ENCODE data around the gene INHBC.
"Not testable (repeated sequence)": the region's sequence is repeated elsewhere in the genome, so short reads cannot be mapped to it uniquely, and the experiment has no call there.

Gene INHBC

DNA sequence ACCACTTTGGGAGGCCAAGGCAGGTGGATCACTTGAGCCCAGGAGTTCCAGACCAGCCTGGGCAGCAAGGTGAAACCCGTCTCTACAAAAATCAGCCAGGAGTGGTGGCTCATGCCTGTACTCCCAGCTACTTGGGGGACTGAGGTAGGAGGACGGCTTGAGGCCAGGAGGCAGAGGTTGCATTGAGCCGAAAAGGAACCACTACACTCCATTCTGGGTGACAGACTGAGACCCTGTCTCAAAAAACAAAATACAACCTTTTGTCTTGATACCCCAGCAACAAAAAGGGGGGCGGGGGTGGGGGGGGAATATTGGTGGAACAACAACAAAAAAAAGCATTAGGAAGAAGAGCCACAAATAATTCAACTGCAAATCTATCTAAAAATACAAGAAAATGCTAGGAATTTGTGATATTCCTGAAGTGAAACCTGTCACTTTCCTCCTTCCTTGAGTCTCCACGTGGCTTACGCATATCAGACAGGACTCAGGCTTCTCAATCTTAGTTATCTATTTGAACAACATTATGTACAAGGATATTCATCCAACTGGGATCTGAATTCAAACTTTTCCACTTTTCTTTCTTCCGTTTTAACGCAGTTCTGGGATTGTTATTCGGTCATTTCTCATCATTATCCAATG, 5.0 kb upstream of the INHBC start:
- no peak for DNase-seq (ENCODE audit: low read depth in 2 of 2)

DNA sequence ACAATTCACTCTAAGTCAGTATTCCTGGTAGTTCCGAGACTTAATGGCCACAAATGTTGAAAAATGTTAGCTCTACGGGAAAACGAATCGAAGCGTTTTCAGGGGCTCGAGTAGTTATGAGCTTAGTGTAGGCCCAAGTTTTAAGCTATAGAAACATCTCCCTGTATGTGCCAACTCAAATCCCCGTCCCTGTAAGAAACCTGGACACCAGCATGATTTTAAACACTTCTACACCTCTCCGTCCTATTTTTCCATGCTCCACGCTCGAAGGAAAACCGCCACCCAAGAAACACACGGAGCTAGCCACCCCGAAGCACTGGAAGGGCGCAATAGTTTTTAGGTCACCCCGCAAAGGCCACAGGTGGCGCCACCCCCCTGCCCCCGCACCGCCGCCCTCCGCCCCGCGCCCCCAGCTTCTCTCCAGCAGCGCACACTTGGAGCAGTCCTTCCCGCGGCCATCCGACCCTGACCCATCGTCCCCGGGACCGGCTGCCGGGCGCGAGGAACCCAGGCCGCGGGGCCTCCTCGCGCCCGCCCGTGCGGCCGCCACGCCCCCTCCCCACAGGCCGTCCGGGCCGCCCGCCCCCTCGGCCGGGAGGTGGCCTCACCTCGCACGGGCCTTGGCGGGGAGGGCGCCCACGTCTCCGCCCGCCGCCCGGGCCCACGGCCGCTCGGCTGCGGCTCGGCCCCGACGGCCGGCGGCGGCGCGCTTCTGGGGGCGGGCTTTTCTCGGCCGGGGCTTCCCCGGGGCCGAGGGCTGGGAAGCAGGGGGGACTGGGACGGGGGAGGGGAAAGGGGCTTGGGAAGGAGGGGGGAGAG, 4.3 kb upstream of the INHBC start:
- no peak for DNase-seq (ENCODE audit: low read depth in 2 of 2)

DNA sequence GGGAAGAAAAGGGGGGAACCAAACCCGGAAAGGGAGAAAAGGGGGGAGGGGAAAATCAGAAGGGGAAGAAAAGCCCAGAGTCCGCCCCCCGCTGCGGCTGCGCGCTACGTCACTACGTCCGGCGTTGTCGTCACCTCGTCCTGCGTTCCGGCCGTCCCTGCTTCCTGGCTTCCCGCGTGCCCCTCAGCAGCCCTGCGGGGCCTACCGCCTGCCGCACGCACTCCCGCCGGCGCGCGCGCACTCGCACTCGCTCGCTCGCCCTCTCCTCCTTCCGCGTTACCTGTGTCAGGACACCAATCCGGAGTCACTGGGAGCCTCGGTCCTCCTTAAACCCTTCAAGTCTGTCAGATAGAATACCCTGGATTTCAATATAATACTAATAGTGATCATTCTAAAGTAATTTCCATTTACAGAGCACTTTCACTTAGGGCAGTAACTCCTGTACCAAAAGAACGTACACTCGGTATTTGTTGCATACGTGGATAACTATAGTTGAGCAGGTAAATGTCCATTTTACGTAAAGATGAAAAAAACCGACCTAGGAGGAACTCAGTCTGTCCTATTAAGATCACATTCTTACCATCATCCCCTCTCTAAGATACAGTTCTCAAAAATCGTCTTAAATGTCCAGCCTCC, 3.5 kb upstream of the INHBC start, which contains the start of gene R3HDM2:
Gene R3HDM2 (minus strand): TSS at position 113 of the 636 bp plus-strand sequence. CDS start 120,615 bp downstream, outside the sequence.
- peak; percentile 92 for DNase-seq (ENCODE audit: low read depth in 2 of 2)

DNA sequence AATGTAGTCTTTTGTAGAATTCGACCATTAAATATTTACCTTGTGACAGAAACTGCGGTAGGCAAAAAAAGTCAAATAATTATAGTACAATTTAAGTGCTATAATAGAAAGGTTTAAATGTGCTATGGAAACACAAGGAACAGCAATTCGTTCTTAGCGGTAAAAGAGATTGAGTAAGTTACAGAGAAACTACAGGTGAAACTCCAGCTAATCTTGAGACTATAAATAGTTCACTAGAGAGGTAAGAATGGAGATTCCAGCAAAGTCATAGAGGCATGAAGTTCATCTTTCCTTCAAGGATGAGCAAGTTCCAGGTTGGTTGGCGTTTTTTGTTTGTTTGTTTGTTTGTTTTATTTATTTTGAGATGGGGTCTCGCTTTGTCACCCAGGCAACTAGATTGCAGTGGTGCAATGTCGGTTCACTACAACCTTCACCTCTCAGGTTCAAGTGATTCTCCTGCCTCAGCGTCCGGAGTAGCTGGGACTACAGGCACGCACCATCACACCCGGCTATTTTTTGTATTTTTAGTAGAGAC, 2.9 kb upstream of the INHBC start:
- DNase-seq (ENCODE audit: low read depth in 2 of 2): no peak

DNA sequence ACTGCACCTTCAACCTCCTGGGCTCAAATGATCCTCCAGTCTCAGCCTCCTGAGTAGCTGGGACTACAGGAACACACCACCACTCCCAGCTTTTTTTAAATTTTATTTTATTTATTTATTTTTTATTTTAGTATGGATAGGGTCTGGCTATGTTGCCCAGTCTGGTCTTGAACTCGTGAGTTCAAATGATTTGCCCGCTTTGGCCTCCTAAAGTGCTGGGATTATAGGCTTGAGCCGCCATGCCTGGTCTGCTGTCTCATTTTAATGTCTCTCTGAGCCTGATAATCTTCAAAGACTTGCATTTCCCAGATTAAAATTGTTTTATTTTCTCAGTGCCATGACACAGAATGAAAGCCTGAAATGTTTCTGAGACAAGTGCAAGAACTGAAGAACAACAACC, 1.2 kb upstream of the INHBC start:
- DNase-seq (ENCODE audit: low read depth in 2 of 2): no peak

DNA sequence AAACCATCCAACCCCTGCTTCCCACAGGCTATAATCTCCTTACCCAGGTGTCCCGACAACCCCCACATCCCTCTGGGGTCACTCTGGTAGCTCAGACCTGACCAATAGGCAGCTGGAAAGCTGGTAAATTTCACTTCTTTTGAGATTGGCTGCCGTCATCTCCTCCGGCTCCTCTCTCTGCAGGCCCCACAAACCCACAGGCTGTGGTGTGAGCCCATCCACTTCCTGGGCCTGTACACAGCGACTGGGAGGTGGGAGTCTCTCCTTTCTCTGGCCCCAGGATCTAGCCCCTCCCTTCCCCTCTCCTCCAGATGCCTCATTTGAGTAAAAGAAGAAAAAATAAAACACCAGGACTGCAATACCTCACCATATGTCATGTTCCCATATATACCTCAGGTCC, 709 bp downstream of the INHBC start:
- no peak for DNase-seq (ENCODE audit: low read depth in 2 of 2)

DNA sequence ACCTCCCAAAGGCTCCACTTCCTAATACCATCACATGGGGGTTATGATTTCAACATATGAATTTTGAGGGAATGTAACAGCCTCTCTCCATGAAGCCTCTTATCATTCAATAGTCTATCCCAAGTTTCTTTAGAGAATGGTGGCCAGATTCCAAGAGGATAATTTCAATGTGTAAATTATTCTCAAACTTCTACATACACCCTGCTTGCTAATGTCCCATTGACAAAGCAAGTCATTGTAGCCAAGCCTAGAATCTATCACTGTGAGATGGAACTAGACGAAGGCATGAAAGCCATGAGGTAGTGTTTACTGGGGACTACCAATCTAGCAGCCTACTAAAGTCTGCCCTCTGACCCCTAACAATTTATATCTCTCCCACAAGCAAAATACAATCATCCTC, 3.8 kb downstream of the INHBC start:
- DNase-seq (ENCODE audit: low read depth in 2 of 2): no peak

DNA sequence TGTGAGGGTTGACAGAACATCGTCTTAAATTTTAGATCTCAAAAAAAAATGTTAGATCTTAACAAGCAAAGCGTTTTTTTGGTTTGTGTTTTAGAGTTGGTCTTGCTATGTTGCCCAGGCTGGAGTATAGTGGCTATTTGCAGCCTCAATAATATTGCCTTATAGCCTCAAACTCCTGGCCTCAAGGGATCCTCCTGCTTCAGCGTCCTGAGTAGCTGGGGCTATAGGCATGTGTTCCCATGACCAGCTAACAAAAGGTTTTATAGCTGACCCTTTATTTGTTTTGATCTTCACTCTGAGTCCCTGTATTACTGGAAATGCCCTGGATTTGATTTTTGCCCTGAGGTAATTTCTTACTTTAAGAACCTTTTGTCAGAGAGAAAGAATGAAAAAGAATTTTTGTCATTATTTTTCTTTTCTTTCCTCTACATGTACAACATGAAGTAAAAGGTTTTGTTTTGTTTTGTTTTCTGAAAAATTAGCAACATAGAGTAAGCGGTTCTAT, 5.2 kb downstream of the INHBC start:
- no peak for DNase-seq (ENCODE audit: low read depth in 2 of 2)

DNA sequence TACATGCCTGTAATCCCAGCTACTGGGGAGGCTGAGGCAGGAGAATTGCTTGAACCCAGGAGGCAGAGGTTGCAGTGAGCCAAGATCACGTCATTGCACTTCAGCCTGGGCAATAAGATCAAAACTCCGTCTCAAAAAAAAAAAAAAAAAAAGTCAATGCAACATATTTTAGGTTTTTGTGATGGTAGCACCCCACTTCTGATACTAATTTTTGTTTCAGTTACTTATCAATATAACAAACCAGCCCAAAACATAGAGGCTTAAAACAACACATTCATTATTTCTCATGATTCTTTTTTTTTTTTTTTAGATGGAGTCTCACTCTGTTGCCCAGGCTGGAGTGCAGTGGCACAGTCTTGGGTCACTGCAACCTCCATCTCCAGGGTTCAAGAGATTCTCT, 6.8 kb downstream of the INHBC start:
- DNase-seq (ENCODE audit: low read depth in 2 of 2): not testable (repeated sequence)

DNA sequence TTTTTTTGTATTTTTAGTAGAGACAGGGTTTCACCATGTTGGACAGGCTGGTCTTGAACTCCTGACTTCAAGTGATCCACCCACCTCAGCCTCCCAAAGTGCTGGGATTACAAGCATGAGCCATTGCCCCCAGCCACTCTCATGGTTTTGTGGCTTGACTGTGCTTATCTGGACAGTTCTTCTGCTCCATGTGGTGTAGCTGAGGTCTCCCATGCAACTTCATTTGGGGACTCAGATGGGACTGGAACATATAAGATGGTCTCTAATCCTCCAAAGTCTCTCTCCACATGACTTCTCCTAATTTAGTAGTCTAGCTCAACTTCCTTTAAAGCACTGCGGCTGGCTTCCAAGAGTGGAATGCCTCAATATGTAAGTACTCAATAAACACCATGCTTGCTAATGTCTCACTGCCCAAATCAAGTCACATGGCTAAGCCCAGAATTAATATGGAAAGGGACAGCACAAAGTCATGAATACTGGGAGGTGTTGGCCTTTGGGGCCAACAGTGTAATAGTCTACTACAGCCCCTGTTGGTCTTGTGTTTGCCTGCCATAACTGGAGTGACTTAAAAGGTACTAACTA, 7.4 kb downstream of the INHBC start:
- DNase-seq (ENCODE audit: low read depth in 2 of 2): no peak

DNA sequence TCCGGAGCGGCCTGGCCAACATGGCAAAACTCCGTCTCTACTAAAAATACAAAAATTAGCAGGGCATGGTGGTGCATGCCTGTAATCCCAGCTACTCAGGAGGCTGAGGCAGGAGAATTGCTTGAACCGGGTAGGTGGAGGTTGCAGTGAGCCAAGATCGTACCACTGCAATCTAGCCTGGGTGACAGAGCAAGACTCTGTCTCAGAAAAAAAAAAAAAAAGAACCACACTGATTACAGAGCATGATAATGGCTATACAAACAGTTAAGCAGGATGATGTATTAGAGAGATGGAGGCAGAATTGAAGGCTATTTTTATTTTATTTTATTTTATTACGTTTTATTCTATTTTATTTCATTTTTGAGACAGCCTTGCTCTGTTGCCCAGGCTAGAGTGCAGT, 9.8 kb downstream of the INHBC start:
- DNase-seq (ENCODE audit: low read depth in 2 of 2): not testable (repeated sequence)

DNA sequence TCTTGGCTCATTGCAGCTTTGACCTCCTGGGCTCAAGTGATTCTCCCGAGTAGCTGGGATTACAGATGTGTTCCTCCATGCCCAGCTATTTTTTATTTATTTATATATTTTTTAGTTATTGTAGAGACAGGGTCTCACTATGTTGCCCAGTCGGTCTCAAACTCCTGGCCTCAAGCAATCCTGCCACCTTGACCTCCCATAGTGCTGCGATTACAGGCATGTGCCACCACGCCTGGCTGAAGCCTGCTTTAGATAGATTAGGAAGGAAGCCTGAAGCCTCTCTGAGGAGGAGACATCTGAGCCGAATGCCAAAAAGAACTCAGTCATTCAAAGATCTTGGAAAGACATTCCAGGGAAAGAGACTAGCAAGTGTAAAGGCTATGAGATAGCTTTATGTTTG, 10.2 kb downstream of the INHBC start:
- no peak for DNase-seq (ENCODE audit: low read depth in 2 of 2)

DNA sequence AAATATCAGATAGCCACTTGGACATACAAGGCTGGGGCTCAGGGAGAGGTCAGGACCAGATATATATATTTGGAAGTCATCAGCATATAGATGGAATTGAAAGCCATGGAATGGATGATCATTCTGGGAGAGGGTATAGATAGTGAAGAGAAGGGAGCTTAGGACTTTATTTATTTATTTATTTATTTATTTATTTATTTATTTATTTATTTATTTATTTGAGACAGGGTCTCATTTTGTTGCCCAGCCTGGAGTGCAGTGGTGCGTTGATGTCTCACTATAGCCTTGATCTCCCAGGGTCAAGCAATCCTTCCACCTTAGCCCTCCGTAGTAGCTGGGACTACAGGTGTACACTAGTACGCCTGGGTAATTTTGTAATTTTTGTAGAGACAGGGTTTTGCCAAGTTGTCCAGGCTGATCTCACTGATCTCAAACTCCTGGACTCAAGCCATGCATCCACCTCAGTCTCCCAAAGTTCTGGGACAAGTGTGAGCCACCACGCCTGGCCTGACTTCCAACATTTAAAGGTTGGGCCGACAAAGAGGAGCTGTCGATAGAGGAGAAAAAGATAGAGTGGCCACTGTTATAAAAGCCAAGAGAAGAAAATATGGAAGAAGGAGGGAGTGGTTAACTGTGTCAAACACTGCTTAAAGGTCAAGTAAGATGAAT, 11.8 kb downstream of the INHBC start:
- DNase-seq (ENCODE audit: low read depth in 2 of 2): no peak

DNA sequence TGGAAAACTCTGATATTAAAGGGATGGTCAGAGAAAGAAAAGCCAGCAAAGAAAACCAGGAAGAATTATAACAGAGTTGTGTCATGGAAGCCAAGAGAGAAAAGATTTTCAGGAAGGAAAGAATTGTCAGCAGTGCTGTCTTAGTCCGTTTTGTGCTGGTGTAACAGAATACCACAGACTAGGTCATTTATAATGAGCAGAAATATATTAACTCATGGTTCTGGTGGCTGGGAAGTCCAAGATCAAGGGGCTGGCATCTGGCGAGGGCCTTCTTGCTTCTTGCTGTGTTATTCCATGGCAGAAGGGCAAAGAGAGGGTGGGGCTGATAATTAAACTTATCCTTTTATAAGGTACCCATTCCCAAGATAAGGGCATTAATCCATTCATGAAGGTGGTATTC, 14.1 kb downstream of the INHBC start:
- no peak for DNase-seq (ENCODE audit: low read depth in 2 of 2)

DNA sequence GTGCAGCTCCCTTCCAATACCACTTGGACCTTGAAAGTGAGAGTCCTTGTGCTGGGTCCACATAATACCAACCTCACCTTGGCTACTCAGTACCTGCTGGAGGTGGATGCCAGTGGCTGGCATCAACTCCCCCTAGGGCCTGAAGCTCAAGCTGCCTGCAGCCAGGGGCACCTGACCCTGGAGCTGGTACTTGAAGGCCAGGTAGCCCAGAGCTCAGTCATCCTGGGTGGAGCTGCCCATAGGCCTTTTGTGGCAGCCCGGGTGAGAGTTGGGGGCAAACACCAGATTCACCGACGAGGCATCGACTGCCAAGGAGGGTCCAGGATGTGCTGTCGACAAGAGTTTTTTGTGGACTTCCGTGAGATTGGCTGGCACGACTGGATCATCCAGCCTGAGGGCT, 14.8 kb downstream of the INHBC start:
- DNase-seq (ENCODE audit: low read depth in 2 of 2): no peak

DNA sequence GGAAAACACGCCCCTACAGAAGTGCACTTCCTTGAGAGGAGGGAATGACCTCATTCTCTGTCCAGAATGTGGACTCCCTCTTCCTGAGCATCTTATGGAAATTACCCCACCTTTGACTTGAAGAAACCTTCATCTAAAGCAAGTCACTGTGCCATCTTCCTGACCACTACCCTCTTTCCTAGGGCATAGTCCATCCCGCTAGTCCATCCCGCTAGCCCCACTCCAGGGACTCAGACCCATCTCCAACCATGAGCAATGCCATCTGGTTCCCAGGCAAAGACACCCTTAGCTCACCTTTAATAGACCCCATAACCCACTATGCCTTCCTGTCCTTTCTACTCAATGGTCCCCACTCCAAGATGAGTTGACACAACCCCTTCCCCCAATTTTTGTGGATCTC, 15.5 kb downstream of the INHBC start:
- no peak for DNase-seq (ENCODE audit: low read depth in 2 of 2)

DNA sequence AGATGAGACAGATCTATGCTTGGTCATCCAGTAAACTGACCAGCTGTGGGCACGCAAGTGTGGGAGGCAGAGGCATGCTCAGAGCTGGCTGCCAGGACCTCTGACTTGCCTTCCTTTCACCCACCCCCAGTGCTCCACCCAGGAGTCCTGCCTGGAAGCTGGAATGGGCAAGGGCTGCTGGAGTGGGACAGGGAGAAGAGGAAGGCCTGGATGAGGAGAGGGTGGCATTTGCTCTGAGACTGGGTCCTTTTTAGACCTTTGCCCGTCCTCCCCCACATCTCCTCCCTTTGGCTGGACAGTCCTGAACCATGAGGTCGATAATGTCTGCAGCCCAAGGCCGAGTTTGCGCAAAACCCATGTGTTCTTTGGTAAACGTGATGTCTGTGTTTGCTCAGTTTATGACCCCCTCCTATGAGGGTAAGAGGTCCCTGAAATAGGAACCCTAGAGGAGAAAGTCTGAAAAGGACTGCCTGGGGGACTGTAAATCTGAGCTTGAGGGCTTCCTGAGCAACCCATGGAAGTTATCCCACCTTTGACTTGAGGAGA, 16.7 kb downstream of the INHBC start:
- no peak for DNase-seq (ENCODE audit: low read depth in 2 of 2)

DNA sequence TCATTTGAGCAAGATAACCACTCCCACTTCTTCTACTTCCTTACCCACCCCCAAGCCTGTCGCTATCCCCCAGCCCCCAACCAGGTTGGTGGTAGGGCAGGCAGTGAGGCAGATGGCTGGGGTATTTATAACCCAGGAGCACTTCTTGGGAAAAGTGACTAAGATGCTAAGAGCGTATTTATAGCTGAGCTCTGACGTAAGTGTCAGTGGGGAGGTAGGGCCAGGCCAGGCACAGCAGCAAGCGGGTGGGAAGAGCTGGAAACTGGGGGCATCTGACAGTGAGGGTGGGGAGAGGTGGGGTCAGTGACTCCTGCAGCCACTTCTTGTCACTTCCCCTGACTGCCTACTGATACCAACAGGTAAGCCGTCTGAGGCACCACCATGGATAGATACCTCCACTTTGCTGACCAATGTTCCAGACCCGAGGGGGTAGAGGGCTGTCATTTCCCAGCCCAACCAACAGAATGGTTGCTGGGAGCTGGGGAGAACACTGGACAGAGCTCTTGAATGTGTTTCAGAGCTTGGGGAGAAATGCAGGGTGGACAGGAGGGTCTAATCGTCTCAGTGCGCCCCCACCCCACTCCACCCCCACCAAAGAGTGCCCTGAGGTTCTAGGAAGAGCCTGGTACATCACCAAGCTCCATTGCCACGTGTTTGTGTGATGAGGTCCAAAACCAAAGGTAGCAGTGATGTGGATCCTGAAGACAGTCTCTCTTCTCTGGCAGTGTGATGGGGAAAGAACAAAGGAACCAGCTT, 17.8 kb downstream of the INHBC start:
- DNase-seq (ENCODE audit: low read depth in 2 of 2): no peak

DNA sequence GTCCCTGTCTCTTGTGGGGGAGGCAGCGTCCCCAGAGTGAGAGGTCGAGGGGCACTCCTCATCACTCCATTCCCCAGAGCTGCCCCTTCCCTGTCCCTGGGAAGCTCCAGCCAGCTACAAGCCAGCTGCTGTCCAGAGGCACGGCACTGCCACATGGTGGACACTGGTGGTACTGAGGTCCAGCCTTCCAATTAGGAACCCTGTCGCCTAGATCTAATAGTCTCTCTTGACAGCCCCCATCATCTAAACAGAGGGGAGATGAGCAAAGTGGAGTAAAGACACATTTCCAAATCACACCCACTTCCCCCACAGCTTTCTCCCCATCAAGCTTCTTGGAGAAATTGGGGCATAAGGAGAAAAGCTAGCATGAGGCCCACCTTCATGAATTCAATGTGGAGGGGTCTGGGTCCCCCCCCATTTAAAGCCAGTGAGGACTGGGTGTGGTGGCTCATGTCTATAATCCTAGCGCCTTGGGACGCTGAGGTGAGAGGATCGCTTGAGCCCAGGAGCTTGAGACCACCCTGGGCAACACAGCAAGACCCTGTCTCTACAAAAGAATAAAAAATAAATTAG, 18.4 kb downstream of the INHBC start:
- DNase-seq (ENCODE audit: low read depth in 2 of 2): peak in 1 of 2 donors; percentile 56

DNA sequence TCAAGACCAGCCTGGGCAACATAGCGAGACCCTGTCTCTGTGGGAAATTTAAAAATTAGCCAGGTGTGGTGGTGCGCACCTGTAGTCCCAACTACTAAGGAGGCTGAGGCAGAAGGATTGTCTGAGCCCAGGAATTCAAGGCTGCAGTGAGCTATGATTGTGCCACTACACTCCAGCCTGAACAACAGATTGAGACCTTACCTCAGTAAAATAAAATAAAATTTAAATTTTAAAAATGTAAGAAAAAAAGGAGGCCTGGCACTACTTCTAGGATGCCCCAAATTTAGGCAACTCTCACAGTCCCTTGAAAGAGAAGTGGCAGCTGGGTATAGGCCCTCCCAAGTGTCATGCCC, 19.6 kb downstream of the INHBC start:
- no peak for DNase-seq (ENCODE audit: low read depth in 2 of 2)
